ENCODE measurements around the gene NLRP9. TPM values are rescaled to one million over a fixed set of nuclear protein-coding genes. Genes with fewer than 3 reads are reported as not detected.

Gene NLRP9
- total and polyA plus RNA-seq, 2 of the 8 experiments (the other 6 are each of a cell fraction or from before 2014, with no cell fraction given), result not detected

DNA sequence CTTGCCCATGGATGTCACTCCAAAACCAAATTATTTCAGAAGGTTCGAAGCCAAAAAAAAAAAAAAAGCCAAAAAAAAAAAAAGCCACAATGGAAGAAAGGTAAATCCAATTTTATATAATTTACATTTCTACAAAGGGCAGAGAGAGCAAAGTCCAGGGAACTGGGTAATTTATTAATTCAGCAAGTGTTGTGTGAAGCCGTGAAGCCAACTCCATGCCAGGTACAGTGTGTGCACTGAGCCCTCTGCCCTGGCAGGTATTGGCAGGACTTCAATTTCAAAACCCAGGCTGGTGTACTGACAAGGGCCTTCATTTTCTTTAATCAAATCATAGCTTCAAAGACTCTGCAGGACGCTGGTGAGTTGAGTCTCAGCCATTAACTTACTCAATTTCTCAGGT is 15.2 kb upstream of the NLRP9 start:
- Histone ChIP-seq H3K18ac (ENCODE audit: extremely low read depth, low read length) (no peak overlapping the region), H2AFZ (ENCODE audit: low read length) (no peak overlapping the region), H4K8ac (ENCODE audit: extremely low read depth, insufficient read depth, low read length) (no peak overlapping the region), H3K4me1 (replicated peaks in 1 of 4; ENCODE audit: control insufficient read depth in 3 of 4, insufficient read depth in 4 of 4, low read length in 3 of 4) (no peaks in the 10 kb centered on the region), H2BK120ac (replicated peaks; ENCODE audit: low read depth, low read length) (no peak overlapping the region), H3K9me3 (ENCODE audit: insufficient read depth in 2 of 2, low read depth in 1 of 2, low read length in 1 of 2) (peaks cover 50 to 65% of the 10 kb centered on the region in 2 experiments), H2AK5ac (ENCODE audit: low read depth, low read length) (no peak overlapping the region), H3K23me2 (ENCODE audit: low read depth, low read length) (no peaks in the 10 kb centered on the region), H3K56ac (replicated peaks; ENCODE audit: insufficient read length, low read depth, low read length) (no peak overlapping the region), H3K23ac (ENCODE audit: insufficient read length) (no peak overlapping the region), H2BK15ac (ENCODE audit: low read length) (no peak overlapping the region), H2BK20ac (ENCODE audit: low read length) (no peak overlapping the region), H3K4me3 (ENCODE audit: extremely low read depth in 1 of 4, insufficient read depth in 2 of 4, low read depth in 3 of 4, low read length in 4 of 4) (no peak overlapping the region), H3K79me1 (ENCODE audit: low read depth, low read length) (no peaks in the 10 kb centered on the region), H2BK5ac (ENCODE audit: low read depth, low read length) (no peak overlapping the region), H3K79me2 (ENCODE audit: control insufficient read depth in 1 of 2, insufficient read depth in 2 of 2, low read length in 2 of 2) (no peaks in the 10 kb centered on the region), H3K4me2 (ENCODE audit: insufficient read depth in 1 of 2, low read depth in 2 of 2, low read length in 2 of 2) (no peak overlapping the region), H3K27ac (ENCODE audit: low read depth, low read length) (no peak overlapping the region), H3K14ac (ENCODE audit: insufficient read length) (no peak overlapping the region), H4K91ac (replicated peaks; ENCODE audit: insufficient read length, low read length) (no peak overlapping the region), H4K5ac (ENCODE audit: insufficient read length, low read depth, low read length) (no peak overlapping the region), H3K9ac (replicated peaks in 1 of 4; ENCODE audit: extremely low read depth in 1 of 4, low read depth in 3 of 4, low read length in 3 of 4) (no peak overlapping the region), H3K36me3 (ENCODE audit: control insufficient read depth in 2 of 4, insufficient read depth in 4 of 4, low read length in 3 of 4) (no peaks in the 10 kb centered on the region), H2BK12ac (ENCODE audit: low read depth, low read length) (no peak overlapping the region), H4K20me1 (replicated peaks in 1 of 2; ENCODE audit: control insufficient read depth in 1 of 2, insufficient read depth in 2 of 2, low read length in 2 of 2) (no peaks in the 10 kb centered on the region), H3K4ac (replicated peaks; ENCODE audit: insufficient read length, low read depth, low read length) (no peak overlapping the region), H3K27me3 (replicated peaks in 1 of 4; ENCODE audit: control insufficient read depth in 3 of 4, extremely low read depth in 1 of 4, insufficient read depth in 3 of 4, low read length in 3 of 4) (no peaks in the 10 kb centered on the region)
- 57% methylated on average over 2 of the region's 3 CpGs; no CpG with 5 or more reads in 1 of the 2 experiments for WGBS, 2 experiments (ENCODE audit: extremely low coverage in 1 of 2, insufficient coverage in 1 of 2, insufficient read length in 1 of 2, insufficient replicate concordance in 2 of 2, low coverage in 1 of 2, low lambda C conversion rate in 2 of 2, missing lambda C conversion rate in 1 of 2)
- ChIA-PET POLR2A (ENCODE audit: partially characterized antibody) (no interaction called here), CTCF (ENCODE audit: partially characterized antibody) (interaction anchor here (0.7 kb wide), 1 partner anchor 507 kb away, joined by 3 read pairs; no protein-coding TSS in a partner anchor)
- no peak for DNase-seq (ENCODE audit: low read depth in 1 of 2, low spot score in 2 of 2)
- FAIRE-seq, result no peak

Measured in H1 (cell line).